Raji (cell line): ENCODE results near the gene MIA3.

Experiments
- POLR2A ChIP-seq: IDR thresholded peaks from 2 replicates; pipeline ENCODE4 v1.6.1; 2011; ENCODE audit warnings: low read depth, low read length, control low read depth; ENCODE audit not compliant: insufficient read depth

MIA3 gene

DNA sequence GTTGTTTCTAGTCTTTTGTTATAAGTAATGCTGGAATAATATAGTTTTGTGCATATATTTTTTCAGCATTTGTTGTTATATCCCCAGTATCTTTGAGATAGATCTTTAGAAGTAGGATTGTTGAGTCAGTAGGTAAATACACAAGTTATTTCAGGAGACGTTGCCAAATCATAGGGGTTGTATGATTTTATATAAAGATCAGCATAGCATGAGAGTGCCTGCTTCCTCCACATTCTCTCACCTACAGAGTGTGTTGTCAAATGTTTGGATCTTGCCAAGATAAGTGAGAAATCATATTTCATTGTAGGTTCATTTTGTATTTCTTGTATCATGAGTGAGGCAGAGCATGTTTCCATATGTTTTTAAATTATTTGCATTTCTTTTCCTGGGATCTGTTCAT lies 24.6 kb downstream of the MIA3 start:
- TF ChIP-seq POLR2A, result no peak

DNA sequence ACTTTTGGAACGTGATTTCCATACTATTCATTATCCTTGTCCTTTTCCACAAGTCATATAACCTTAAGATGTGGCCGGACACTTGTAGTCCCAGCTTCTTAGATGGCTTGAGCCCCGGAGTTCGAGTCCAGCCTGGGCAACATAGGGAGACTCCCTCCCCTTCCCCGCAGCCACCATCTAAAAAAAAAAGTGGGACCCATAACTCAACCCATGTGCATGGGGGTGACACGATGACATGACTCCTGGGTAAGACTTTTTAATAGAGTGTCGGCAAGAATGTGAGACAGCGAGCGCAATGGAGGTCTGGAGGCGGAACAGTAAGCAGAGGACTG lies 25.7 kb downstream of the MIA3 start:
- no peak for TF ChIP-seq POLR2A

DNA sequence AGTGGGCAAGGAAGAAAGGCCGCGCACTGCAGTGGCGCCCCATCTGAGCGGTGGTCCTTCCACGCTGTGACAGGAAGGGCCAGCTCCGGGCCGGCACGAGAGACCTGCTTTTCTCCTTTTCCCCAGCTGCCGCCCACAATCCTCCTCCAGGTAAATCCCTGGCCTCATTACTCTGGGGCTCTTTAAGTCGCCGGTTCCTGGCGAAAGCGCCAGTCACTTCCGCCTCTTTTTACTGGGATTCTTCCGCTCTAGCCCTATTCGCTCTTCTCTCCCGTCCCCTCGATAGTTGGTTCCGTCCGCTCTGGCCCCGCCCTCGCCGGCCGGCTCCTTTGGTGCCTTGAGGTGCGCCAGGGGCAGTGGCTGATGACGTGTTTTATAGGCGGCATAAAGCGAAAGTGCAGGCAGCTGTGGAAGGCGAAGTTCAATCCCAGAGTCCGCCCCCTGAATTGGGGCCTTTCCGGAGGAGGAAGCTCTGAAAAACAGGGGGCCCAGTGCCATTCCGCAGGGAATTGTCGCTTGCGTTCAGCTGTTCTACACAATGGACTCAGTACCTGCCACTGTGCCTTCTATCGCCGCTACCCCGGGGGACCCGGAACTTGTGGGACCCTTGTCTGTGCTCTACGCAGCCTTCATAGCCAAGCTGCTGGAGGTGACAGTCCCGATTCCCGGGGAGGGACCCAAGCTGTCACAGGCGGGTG lies 26.2 kb downstream of the MIA3 start:
- TF ChIP-seq POLR2A, result peak; percentile 76

DNA sequence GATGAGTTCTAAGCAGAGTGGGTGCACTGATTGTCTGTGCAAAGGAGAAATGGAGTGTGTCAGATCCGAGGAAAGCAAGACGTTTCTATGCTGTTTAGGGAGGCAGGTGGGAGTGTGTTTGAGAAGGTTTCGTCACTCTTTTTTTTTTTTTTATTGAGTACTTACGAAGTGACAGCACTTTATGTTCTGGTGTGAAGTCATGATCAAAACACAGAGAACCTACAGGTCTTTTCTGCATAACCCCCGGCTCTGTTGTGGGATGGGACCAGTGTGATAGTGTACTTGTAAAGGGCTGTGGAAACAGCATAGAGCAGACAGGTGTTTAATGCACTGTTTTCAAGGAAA lies 26.7 kb downstream of the MIA3 start:
- no peak for TF ChIP-seq POLR2A

DNA sequence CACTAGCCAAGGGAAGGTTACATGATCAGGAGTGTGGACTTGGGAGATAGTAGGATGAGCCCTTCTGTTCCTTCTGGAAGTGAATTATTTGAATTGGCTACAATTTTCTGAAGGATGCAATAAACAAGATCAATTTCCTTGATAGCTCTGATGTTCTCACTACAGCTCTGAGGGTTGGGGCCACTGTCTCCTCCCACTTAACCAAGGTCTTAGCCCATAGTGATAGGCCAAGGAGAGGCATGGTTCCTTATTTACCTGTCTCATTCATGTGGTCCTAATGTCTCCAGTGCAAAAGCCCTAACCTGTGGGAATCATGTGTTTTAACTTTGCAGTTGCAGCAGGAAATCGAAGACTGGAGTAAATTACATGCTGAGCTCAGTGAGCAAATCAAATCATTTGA lies 34.8 kb downstream of the MIA3 start:
- no peak for TF ChIP-seq POLR2A

DNA sequence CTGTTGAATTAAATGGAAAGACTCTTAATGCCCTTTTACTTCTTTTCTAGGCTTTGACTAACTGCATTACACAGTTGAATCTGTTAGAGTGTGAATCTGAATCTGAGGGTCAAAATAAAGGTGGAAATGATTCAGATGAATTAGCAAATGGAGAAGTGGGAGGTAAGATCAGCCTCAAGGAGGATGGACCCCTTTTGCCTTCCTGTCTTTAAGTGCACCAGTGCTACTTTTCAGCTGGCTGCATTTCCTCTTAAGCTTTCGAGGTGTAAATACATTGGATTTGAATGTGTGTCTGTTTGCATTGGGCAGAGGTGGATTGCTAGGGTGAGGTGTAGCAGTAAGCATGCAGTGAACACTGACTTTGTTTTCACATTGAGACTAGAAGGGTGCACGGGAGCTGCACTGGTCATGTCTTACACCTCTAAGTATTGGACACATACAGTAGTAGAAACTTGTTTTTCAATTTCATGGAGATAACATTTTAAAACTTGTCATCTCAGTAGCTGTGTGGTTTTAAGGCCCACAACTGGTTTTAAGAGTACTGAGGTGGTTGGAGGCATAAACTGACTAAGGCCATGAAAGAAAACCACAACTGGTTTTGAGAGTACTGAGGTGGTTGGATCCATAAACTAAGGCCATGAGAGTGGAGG lies 35.4 kb downstream of the MIA3 start:
- no peak for TF ChIP-seq POLR2A

DNA sequence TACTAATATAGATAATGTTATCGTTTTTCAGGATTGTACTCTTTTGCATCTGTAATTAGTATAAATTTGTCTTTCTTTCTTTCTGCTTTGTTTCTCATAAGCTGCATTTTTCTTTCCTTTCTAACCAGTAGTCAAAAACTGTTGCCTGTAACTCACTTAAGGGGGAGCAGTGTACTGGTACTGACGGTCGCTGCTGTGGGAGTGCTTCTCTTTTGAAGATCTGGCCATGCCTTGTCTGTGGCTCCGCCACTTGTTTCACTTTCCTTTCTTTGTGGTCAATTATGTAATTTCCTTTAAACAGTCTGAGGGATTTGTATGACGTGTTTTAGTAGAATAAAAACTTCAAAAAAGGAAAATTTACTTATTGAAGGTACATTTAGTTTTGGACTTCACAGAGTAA lies 37.0 kb downstream of the MIA3 start:
- no peak for TF ChIP-seq POLR2A

DNA sequence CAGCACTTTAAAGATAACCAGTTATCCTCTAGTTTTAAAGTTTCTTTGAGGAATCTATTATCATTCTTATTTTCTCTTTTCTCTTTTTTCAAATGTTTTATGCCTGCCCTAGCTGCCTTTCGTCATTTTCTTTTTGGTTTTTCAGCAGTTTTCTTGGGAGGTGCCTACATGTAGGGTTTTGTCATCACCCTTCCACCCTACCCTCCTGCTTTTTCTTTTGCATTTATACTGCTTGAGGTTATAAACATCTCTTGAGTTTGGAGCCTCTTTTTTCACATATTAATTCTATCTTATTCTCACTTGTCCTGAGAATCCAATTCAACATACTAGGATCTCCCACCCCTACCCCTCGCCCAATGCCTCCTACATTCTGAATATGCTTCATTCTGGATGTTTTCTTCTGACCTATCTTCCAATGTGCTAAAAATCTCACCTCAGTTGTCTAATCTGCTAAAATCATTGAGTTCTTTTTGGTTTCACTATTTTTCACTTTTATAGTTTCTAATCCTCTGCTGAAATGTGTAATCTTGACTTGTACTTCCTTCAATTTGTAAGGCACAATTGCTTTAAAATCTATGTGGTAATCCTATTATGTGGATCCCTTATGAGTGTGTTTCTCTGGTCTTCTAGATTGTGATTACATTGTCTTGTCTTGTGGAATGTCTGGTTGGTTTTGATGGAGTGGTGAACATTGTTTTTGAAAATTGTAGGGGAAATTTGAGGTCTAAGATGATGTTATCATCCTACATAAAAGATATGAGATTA lies 38.7 kb downstream of the MIA3 start:
- no peak for TF ChIP-seq POLR2A

DNA sequence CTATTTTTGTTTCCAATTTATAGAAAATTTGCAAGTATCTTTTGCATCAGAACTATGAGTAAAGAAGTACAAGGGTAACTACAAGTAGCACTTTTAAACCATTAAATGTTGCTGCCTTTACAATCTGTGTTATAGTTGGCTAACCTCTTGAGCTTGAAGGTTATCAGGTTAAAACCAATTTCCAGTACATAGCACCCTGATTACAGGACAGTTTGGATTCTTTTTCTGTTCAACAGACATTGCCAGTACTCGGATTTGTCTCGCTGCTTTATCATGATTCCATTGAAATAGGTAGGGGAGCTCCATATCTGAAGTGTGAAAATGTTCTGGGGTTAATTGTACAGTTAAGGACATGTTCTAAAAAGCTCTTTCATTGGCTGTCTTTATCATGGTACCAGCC lies 40.0 kb downstream of the MIA3 start:
- TF ChIP-seq POLR2A, result no peak

DNA sequence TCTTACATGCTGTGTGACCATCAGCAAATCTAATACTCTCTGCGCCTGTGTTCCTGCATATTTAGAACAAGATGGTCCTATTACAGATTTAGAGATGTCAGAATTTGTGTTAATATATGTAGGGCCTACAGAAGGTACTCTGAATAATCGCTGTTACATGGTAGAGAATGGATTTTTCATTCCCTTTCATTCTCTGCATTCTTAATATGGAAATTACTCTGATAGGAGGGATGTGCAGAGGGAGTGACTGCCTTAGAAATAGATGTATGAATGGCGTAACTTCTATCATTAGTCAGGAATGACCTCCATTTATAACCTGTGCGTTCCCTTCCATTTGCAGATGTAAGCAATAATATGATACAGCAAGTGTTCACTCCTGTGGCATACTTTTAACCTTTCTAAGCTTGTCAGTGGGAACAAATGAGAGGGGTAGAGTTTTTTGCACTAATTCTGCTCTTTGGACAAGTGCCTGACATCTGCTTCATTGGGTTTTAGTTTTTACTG lies 45.6 kb downstream of the MIA3 start:
- TF ChIP-seq POLR2A, result no peak

DNA sequence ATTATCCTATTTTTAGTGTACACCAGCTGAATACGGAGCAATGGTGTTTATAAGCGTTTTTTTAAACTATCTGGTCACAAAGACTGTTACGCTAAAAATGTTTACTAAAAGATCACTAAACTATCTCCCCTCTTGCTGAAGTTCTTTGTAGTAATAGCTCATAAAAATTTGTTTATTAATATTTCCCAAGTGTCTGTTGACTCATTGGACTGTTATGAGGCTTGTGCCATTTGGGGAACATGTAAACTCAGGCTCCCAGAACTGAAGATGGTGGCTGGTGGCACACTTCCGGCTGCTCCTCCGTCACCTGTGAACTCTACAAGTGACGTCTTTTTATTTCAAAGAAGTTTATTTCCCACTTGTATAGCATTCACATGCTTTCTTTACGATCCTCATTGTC lies 48.1 kb downstream of the MIA3 start:
- no peak for TF ChIP-seq POLR2A

DNA sequence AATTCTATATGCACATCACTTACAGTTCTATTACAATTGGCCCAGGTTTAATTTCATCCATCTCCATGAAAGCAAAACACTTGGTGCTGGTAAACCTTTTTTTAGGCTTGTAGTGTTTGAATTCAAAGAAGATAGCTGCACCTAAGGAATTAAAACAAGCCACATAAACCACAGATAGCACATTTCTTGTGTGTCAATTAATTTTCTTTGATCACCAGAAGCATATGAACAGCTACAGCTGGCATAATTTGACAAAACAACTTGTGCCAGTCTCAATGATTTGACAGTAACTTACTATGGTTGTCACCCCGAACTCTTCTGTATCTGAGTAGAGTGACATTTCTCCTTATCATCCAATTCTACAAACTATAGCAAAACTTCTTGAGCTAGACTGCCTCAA lies 52.2 kb downstream of the MIA3 start:
- TF ChIP-seq POLR2A, result no peak

DNA sequence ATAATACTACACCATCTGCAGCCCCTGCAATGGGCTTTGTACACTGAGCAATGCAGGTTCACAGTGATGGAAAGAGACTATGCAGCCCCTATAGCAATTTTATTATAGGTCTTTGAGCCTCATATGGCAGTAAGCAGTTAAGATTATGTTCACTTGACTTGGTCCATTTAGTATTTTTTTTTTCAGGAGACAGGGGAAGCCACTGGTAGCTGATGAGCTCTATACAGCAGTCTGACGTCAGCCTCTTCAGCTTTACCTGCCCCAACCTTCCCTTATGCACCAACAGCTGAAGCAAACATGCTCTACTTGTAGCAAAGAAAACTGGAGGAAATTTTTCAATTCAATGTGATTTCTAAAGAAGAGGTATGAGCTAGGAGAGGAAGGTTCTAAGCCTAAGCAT lies 62.2 kb downstream of the MIA3 start:
- no peak for TF ChIP-seq POLR2A

DNA sequence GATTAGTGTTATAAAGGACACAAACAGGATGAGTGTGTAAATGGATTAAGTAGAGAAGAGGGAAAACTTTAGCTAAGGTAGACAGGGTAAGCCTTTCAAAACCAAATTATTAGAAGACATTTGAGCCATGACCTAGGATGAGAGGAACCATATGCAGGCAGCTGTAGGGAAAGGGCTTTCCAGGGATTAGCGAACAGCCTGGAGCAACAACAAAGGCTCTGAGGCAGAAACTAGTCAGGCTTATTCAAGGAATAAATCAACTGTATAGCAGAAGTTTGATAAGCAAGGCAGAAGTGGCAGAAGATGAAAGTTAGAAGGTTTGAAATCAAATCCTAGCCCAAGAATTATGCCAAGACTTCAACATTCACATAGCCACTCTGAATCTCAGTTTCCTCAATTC lies 73.1 kb downstream of the MIA3 start:
- no peak for TF ChIP-seq POLR2A

DNA sequence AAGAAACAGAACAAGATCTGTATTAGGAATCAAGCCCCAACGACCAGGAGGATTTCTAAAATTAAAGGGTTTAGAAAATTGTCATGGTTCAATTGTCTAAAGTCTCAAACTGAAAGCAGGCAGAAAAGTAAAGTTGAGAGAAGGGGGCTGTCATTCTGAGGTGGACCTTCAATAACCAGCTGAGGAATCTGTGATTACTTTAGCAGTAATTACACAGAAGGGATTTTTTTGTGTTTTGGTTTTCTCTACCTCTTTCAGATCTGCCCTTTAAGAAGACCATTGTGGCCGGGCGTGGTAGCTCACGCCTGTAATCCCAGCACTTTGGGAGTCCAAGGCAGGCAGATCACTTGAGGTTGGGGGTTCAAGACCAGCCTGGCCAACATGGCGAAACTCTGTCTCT lies 77.0 kb downstream of the MIA3 start:
- TF ChIP-seq POLR2A, result no peak

DNA sequence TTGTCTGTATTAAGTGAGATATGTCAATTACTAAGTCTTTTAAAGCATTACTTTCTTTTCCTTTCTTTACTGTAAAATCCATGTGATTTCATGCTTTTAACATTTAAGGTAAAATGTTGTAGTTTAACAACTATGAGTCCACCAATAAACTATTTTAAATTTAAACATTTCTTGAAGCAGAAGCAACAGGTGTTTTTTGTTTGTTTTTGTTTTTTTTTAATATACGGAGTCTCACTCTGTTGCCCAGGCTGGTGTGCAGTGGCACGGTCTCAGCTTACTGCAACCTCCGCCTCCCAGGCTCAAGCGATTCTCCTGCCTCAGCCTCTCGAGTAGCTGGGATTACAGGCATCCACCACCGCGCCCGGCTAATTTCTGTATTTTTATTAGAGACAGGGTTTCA lies 78.8 kb downstream of the MIA3 start:
- no peak for TF ChIP-seq POLR2A
